Panc1 (cell line): ENCODE results near the gene GRM4. TPM values are rescaled to one million over a fixed set of nuclear protein-coding genes. Genes with fewer than 3 reads are reported as not detected.

Experiments
- ATAC-seq: fragments of 200-7000 bp; cut with Tn5 transposase; 2 replicates; pipeline ENCODE4 v1.9.1; 2020; ENCODE audit warnings: mild to moderate bottlenecking, moderate library complexity
- BruUV-seq: library from RNA; stranded (reverse); fragments of 400-500 nt; replicated peaks from 2 replicates; lab custom pipeline; 2021; lab: Mats Ljungman, UMichigan
- CTCF ChIA-PET: fragments of 300-600 bp; sonication (Branson Sonifier 250); formaldehyde crosslinking; loops from one replicate; lab custom pipeline; 2022; ENCODE audit warnings: antibody characterized with exemption; lab: Charles Lee
- POLR2A ChIA-PET: fragments of 300-600 bp; sonication (Branson Sonifier 250); formaldehyde crosslinking; loops from one replicate; lab custom pipeline; 2022; ENCODE audit warnings: antibody characterized with exemption; lab: Charles Lee
- DNase-seq: peaks from one replicate; pipeline ENCODE4 v3.0.0-alpha.2; 2010; ENCODE audit warnings: low read depth, low spot score
- H3K27ac ChIP-seq: 2 replicates; pipeline ENCODE4 v1.5.1; 2011; ENCODE audit warnings: mild to moderate bottlenecking, low read length, inconsistent platforms
- H3K27me3 ChIP-seq: fragments of 200-500 bp; sonication (Bioruptor generic); 2 replicates; pipeline ENCODE4 v1.6.0; 2014; ENCODE audit warnings: low read length, inconsistent platforms; ENCODE audit not compliant: control insufficient read depth, insufficient read depth
- H3K36me3 ChIP-seq: fragments of 200-500 bp; sonication (Bioruptor generic); 2 replicates; pipeline ENCODE4 v1.5.1; 2014; ENCODE audit warnings: inconsistent platforms, mild to moderate bottlenecking, low read length, moderate library complexity; ENCODE audit not compliant: control insufficient read depth, insufficient read depth
- H3K4me1 ChIP-seq: 2 replicates; pipeline ENCODE4 v1.5.1; 2011; ENCODE audit warnings: inconsistent platforms, mild to moderate bottlenecking, low read length, moderate library complexity; ENCODE audit not compliant: control insufficient read depth, insufficient read depth
- H3K4me3 ChIP-seq, 2 experiments: 2 replicates each; pipeline ENCODE4 v1.5.1; 2011 to 2012; ENCODE audit warnings: low read depth in 2 of 2, low read length in 2 of 2, mild to moderate bottlenecking in 2 of 2, inconsistent platforms in 1 of 2, moderate library complexity in 1 of 2
- H3K9me3 ChIP-seq: fragments of 200-500 bp; sonication (Bioruptor generic); 2 replicates; pipeline ENCODE4 v1.5.1; 2014; ENCODE audit warnings: low read depth, mild to moderate bottlenecking, inconsistent platforms, low read length, moderate library complexity; ENCODE audit not compliant: control insufficient read depth, insufficient read depth
- POLR2AphosphoS5 ChIP-seq: IDR thresholded peaks from 2 replicates; pipeline ENCODE4 v1.6.1; 2012; ENCODE audit warnings: mild to moderate bottlenecking, low read depth, low read length, moderate library complexity
- REST ChIP-seq, 2 experiments: IDR thresholded peaks; 2 replicates each; pipeline ENCODE4 v1.6.1; 2011 to 2012; ENCODE audit warnings: low read depth in 2 of 2, control low read depth in 1 of 2, low read length in 1 of 2, mild to moderate bottlenecking in 1 of 2, moderate library complexity in 1 of 2; ENCODE audit not compliant: insufficient read depth in 1 of 2
- SIN3A ChIP-seq: IDR thresholded peaks from 2 replicates; pipeline ENCODE4 v1.6.1; 2012; ENCODE audit warnings: low read depth, mild to moderate bottlenecking, low read length, moderate library complexity, borderline replicate concordance; ENCODE audit not compliant: insufficient read depth
- TCF7L2 ChIP-seq: IDR thresholded peaks from 2 replicates; pipeline ENCODE4 v1.6.1; 2011; ENCODE audit warnings: mild to moderate bottlenecking, low read depth, low read length, inconsistent platforms
- in situ Hi-C: cut with HindIII; loops from 2 replicates; pipeline ENCODE4 v1.10.0; 2016; ENCODE audit warnings: low sequenced_read_pairs, low pct_unique_long_range_greater_than_20kb
- intact Hi-C: fragments of 100-400 bp; cut with micrococcal nuclease; formaldehyde crosslinking; loops from one replicate; pipeline ENCODE4 v1.10.0; 2022; ENCODE audit not compliant: unreplicated experiment
- total RNA-seq: library from RNA; stranded (reverse); gene quantifications from one replicate; pipeline ENCODE4 v1.2.1, GENCODE V29; 2021; ENCODE audit not compliant: unreplicated experiment
- TF ChIP-seq, protein P1 (sequence below): fragments of 450-650 bp; IDR thresholded peaks from 2 replicates; pipeline ENCODE4 v1.5.1; 2017; ENCODE audit warnings: mild to moderate bottlenecking

Gene GRM4
- total RNA-seq, 1 experiment from 2014 or later = 1.3 TPM

- no peak for TF ChIP-seq POLR2AphosphoS5
- no peak for TF ChIP-seq REST (IDR thresholded peaks at IDR 0.05; ENCODE audit: insufficient read depth in 1 of 2, low read depth in 2 of 2, low read length in 1 of 2)
- no peak for TF ChIP-seq TCF7L2
- TF ChIP-seq SIN3A = no peak
- TF ChIP-seq, protein P1, sequence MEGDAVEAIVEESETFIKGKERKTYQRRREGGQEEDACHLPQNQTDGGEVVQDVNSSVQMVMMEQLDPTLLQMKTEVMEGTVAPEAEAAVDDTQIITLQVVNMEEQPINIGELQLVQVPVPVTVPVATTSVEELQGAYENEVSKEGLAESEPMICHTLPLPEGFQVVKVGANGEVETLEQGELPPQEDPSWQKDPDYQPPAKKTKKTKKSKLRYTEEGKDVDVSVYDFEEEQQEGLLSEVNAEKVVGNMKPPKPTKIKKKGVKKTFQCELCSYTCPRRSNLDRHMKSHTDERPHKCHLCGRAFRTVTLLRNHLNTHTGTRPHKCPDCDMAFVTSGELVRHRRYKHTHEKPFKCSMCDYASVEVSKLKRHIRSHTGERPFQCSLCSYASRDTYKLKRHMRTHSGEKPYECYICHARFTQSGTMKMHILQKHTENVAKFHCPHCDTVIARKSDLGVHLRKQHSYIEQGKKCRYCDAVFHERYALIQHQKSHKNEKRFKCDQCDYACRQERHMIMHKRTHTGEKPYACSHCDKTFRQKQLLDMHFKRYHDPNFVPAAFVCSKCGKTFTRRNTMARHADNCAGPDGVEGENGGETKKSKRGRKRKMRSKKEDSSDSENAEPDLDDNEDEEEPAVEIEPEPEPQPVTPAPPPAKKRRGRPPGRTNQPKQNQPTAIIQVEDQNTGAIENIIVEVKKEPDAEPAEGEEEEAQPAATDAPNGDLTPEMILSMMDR = no peak
- no peaks in the 10 kb centered on the region for H3K9me3 ChIP-seq
- POLR2A ChIA-PET = no interaction called here
- ATAC-seq (no peak), DNase-seq (no peak)
- in situ Hi-C loops (no loop called here), intact Hi-C loops (no loop called here)
- CTCF ChIA-PET = interaction anchor here (0.7 kb wide), 1 partner anchor 55 kb away, joined by 4 read pairs; no protein-coding TSS in a partner anchor
- H3K4me3 ChIP-seq = no peak overlapping the region
- H3K4me1 ChIP-seq = peaks cover 22% of the 10 kb centered on the region
- no peaks in the 10 kb centered on the region for H3K36me3 ChIP-seq
- no peak overlapping the region for H3K27ac ChIP-seq
- no TSS peak for BruUV-seq
- no peaks in the 10 kb centered on the region for H3K27me3 ChIP-seq
These were observed 154.3 kb downstream of the GRM4 start for GRCh38 chr6:33991610-33992009.

GRCh38 chr6:33990061-33990541 is 155.8 kb downstream of the GRM4 start:
- intact Hi-C loops (no loop called here), in situ Hi-C loops (no loop called here)
- H3K4me1 ChIP-seq = peaks cover 22% of the 10 kb centered on the region
- DNase-seq (no peak), ATAC-seq (no peak)
- H3K27me3 ChIP-seq = no peaks in the 10 kb centered on the region
- no peak overlapping the region for H3K4me3 ChIP-seq
- H3K27ac ChIP-seq = no peak overlapping the region
- no peaks in the 10 kb centered on the region for H3K36me3 ChIP-seq
- H3K9me3 ChIP-seq = no peaks in the 10 kb centered on the region
- POLR2A ChIA-PET = no interaction called here
- no TSS peak for BruUV-seq
- CTCF ChIA-PET = no interaction called here
- TF ChIP-seq POLR2AphosphoS5 (no peak), TCF7L2 (no peak), SIN3A (no peak), REST (IDR thresholded peaks at IDR 0.05; ENCODE audit: insufficient read depth in 1 of 2, low read depth in 2 of 2, low read length in 1 of 2) (no peak)
- TF ChIP-seq, protein P1 = no peak
